IMR-90 (cell line): ENCODE results near the gene CEP135. TPM values are rescaled to one million over a fixed set of nuclear protein-coding genes. Genes with fewer than 3 reads are reported as not detected.

ENCODE experiments used
- ATAC-seq: fragments of 200-7000 bp; cut with Tn5 transposase; 2 replicates; pipeline ENCODE4 v1.9.1; 2020; ENCODE audit warnings: low read depth, mild to moderate bottlenecking, moderate library complexity
- BruUV-seq: library from RNA; stranded (reverse); fragments of 400-500 nt; replicated peaks from 2 replicates; lab custom pipeline; 2021; lab: Mats Ljungman, UMichigan
- CTCF ChIA-PET: fragments of 300-600 bp; formaldehyde crosslinking; extraction: SDS; loops from one replicate; lab custom pipeline; 2021; ENCODE audit warnings: antibody characterized with exemption; lab: Yijun Ruan, JAX
- POLR2A ChIA-PET: fragments of 300-600 bp; sonication (Branson Sonifier 250); formaldehyde crosslinking; loops from one replicate; lab custom pipeline; 2022; ENCODE audit warnings: antibody characterized with exemption; ENCODE audit not compliant: unreplicated experiment; lab: Charles Lee
- DNase-seq: peaks from one replicate; pipeline ENCODE4 v3.0.0; 2013
- H2AFZ ChIP-seq: replicated peaks from 2 replicates; pipeline ENCODE3; 2013; ENCODE audit warnings: low read length, mild to moderate bottlenecking; ENCODE audit not compliant: poor library complexity
- H2AK5ac ChIP-seq: 2 replicates; pipeline ENCODE4 v1.6.1; 2013; ENCODE audit warnings: low read depth, low read length, inconsistent platforms
- H2AK9ac ChIP-seq: replicated peaks from 2 replicates; pipeline ENCODE3; 2013; ENCODE audit warnings: mild to moderate bottlenecking, low read depth, low read length, moderate library complexity; ENCODE audit not compliant: poor library complexity
- H2BK120ac ChIP-seq: 2 replicates; pipeline ENCODE4 v1.6.1; 2013; ENCODE audit warnings: low read depth, low read length, inconsistent platforms
- H2BK15ac ChIP-seq: 3 replicates; pipeline ENCODE4 v1.6.1; 2013; ENCODE audit warnings: low read depth, low read length, inconsistent platforms
- H2BK20ac ChIP-seq: 2 replicates; pipeline ENCODE4 v1.6.1; 2013; ENCODE audit warnings: low read depth, mild to moderate bottlenecking, inconsistent platforms, low read length, moderate library complexity
- H2BK5ac ChIP-seq: 2 replicates; pipeline ENCODE4 v1.6.1; 2013; ENCODE audit warnings: mild to moderate bottlenecking, low read depth, low read length, inconsistent platforms; ENCODE audit not compliant: poor library complexity, severe bottlenecking
- H3K14ac ChIP-seq: replicated peaks from 2 replicates; pipeline ENCODE4 v1.6.1; 2013; ENCODE audit warnings: low read depth, low read length, inconsistent platforms
- H3K18ac ChIP-seq: 2 replicates; pipeline ENCODE4 v1.6.1; 2013; ENCODE audit warnings: low read depth, low read length, control low read depth
- H3K23ac ChIP-seq: 2 replicates; pipeline ENCODE4 v1.6.1; 2013; ENCODE audit warnings: low read depth, low read length, inconsistent platforms
- H3K27ac ChIP-seq: 2 replicates; pipeline ENCODE4 v1.5.1; 2013; ENCODE audit warnings: mild to moderate bottlenecking, control low read depth, low read length; ENCODE audit not compliant: insufficient read depth
- H3K27me3 ChIP-seq: 2 replicates; pipeline ENCODE4 v1.6.1; 2013; ENCODE audit warnings: low read length; ENCODE audit not compliant: control insufficient read depth, insufficient read depth
- H3K36me3 ChIP-seq: 2 replicates; pipeline ENCODE4 v1.6.1; 2013; ENCODE audit warnings: low read length, mixed read lengths; ENCODE audit not compliant: control insufficient read depth, insufficient read depth
- H3K4ac ChIP-seq: 2 replicates; pipeline ENCODE4 v1.6.1; 2013; ENCODE audit warnings: low read depth, low read length, inconsistent platforms
- H3K4me1 ChIP-seq: 2 replicates; pipeline ENCODE4 v1.6.1; 2013; ENCODE audit warnings: low read length, mixed read lengths; ENCODE audit not compliant: control insufficient read depth, insufficient read depth
- H3K4me2 ChIP-seq: 2 replicates; pipeline ENCODE4 v1.6.1; 2013; ENCODE audit warnings: low read depth, mild to moderate bottlenecking, control low read depth, low read length, moderate library complexity
- H3K4me3 ChIP-seq: 2 replicates; pipeline ENCODE4 v1.5.1; 2013; ENCODE audit warnings: low read depth, mild to moderate bottlenecking, control low read depth, low read length, moderate library complexity; ENCODE audit not compliant: insufficient read depth
- H3K56ac ChIP-seq: 2 replicates; pipeline ENCODE4 v1.6.1; 2013; ENCODE audit warnings: low read length, inconsistent platforms; ENCODE audit not compliant: insufficient read depth; ENCODE audit errors: extremely low read depth
- H3K79me1 ChIP-seq, 2 experiments: 2 replicates each; pipeline ENCODE4 v1.6.1; 2013; ENCODE audit warnings: low read length in 2 of 2, inconsistent platforms in 1 of 2, low read depth in 1 of 2
- H3K9ac ChIP-seq: 2 replicates; pipeline ENCODE4 v1.6.1; 2013; ENCODE audit warnings: low read depth, low read length, control low read depth
- H3K9me1 ChIP-seq: 2 replicates; pipeline ENCODE4 v1.6.1; 2013; ENCODE audit warnings: low read length, inconsistent platforms; ENCODE audit not compliant: insufficient read depth
- H3K9me3 ChIP-seq: 2 replicates; pipeline ENCODE4 v1.6.1; 2013; ENCODE audit warnings: low read length; ENCODE audit not compliant: control insufficient read depth, insufficient read depth
- H4K20me1 ChIP-seq: 2 replicates; pipeline ENCODE4 v1.6.1; 2013; ENCODE audit warnings: low read length, inconsistent platforms; ENCODE audit not compliant: insufficient read depth
- H4K5ac ChIP-seq: 2 replicates; pipeline ENCODE4 v1.6.1; 2013; ENCODE audit warnings: mild to moderate bottlenecking, low read depth, low read length, control low read depth
- H4K8ac ChIP-seq, 2 experiments: 2 replicates each; pipeline ENCODE4 v1.6.1; 2013; ENCODE audit warnings: low read depth in 2 of 2, low read length in 2 of 2, control low read depth in 1 of 2, inconsistent platforms in 1 of 2
- H4K91ac ChIP-seq: 2 replicates; pipeline ENCODE4 v1.6.1; 2013; ENCODE audit warnings: low read depth, low read length, inconsistent platforms; ENCODE audit not compliant: insufficient read depth
- CEBPB ChIP-seq: IDR thresholded peaks from 2 replicates; pipeline ENCODE4 v1.6.1; 2012; ENCODE audit warnings: low read depth, low read length, improper control_type of control experiment
- CHD1 ChIP-seq: IDR thresholded peaks from 2 replicates; pipeline ENCODE4 v1.6.1; 2012; ENCODE audit warnings: low read depth, low read length, improper control_type of control experiment
- CTCF ChIP-seq: conservative IDR thresholded peaks from 2 replicates; pipeline ENCODE4 v1.5.1; 2012; ENCODE audit warnings: mild to moderate bottlenecking, low read depth, low read length, improper control_type of control experiment
- FOS ChIP-seq: fragments of 150-350 bp; IDR thresholded peaks from 2 replicates; pipeline ENCODE4 v1.6.1; 2016; ENCODE audit warnings: low read depth, low read length
- MAFK ChIP-seq: IDR thresholded peaks from 2 replicates; pipeline ENCODE4 v1.6.1; 2012; ENCODE audit warnings: low read depth, low read length, improper control_type of control experiment
- MAZ ChIP-seq: IDR thresholded peaks from 2 replicates; pipeline ENCODE4 v1.6.1; 2012; ENCODE audit warnings: low read depth, mild to moderate bottlenecking, low read length, improper control_type of control experiment, moderate library complexity, borderline replicate concordance
- MXI1 ChIP-seq: IDR thresholded peaks from 2 replicates; pipeline ENCODE4 v1.6.1; 2012; ENCODE audit warnings: low read depth, mild to moderate bottlenecking, low read length, moderate library complexity, borderline replicate concordance
- NFE2L2 ChIP-seq: fragments of 150-350 bp; IDR thresholded peaks from 2 replicates; pipeline ENCODE4 v1.6.1; 2016; ENCODE audit warnings: low read depth, mild to moderate bottlenecking, low read length
- RFX5 ChIP-seq: IDR thresholded peaks from 2 replicates; pipeline ENCODE4 v1.8.0; 2012; ENCODE audit warnings: low read depth, mild to moderate bottlenecking, low read length, moderate library complexity
- SMC3 ChIP-seq: fragments of 150-350 bp; IDR thresholded peaks from 2 replicates; pipeline ENCODE4 v1.6.1; 2016; ENCODE audit warnings: low read depth, mild to moderate bottlenecking, antibody characterized with exemption, low read length, moderate library complexity
- USF2 ChIP-seq: fragments of 150-350 bp; IDR thresholded peaks from 2 replicates; pipeline ENCODE4 v1.6.1; 2017; ENCODE audit warnings: mild to moderate bottlenecking, antibody characterized with exemption, low read length, low read depth
- WGBS, 2 experiments: methylation state at CpG; one replicate each; pipeline versions ENCODE4 v1.1.5 to v1.1.7; 2013; ENCODE audit warnings: missing lambda C conversion rate in 2 of 2; ENCODE audit not compliant: insufficient read length in 1 of 2; ENCODE audit errors: extremely low coverage in 2 of 2; 5-methylcytosine and 5-hydroxymethylcytosine counted together
- dilution Hi-C: fragments of 300-500 bp; cut with HindIII; formaldehyde crosslinking; loops from one replicate; pipeline ENCODE4 v1.14.3; 2018; ENCODE audit warnings: low sequenced_read_pairs; ENCODE audit not compliant: unreplicated experiment
- in situ Hi-C: fragments of 300-500 bp; cut with MboI; formaldehyde crosslinking; loops from 3 replicates; pipeline ENCODE4 v1.14.3; 2019; ENCODE audit warnings: low sequenced_read_pairs, inconsistent platforms, mixed read lengths
- intact Hi-C: fragments of 100-400 bp; cut with micrococcal nuclease; formaldehyde crosslinking; loops from 2 replicates; pipeline ENCODE4 v1.10.0; 2022
- polyA plus RNA-seq, 3 experiments: library from polyadenylated mRNA; depleted of rRNA; stranded (reverse); fragments of >200 nt; gene quantifications; 2 replicates each; pipeline ENCODE4 v1.2.3, GENCODE V29; 2012; ENCODE audit warnings: low replicate concordance in 1 of 3
- total RNA-seq: library from RNA; depleted of rRNA; stranded (reverse); fragments of >200 nt; gene quantifications from 2 replicates; pipeline ENCODE4 v1.2.3, GENCODE V29; 2012
- TF ChIP-seq, protein P1 (sequence below): fragments of 150-350 bp; IDR thresholded peaks from 2 replicates; pipeline ENCODE4 v1.6.1; 2016; ENCODE audit warnings: low read depth, mild to moderate bottlenecking, low read length, moderate library complexity, borderline replicate concordance

CEP135 gene
- total and polyA plus RNA-seq, 2 of the 4 experiments (the other 2 are of a cell fraction) = 2.7 to 3.2 TPM

- no peak overlapping the region for H4K8ac ChIP-seq
- ChIA-PET CTCF (interaction anchor here (1.5 kb wide), 1 partner anchor 29 kb away, joined by 3 read pairs; no protein-coding TSS in a partner anchor), POLR2A (no interaction called here)
- no peaks in the 10 kb centered on the region; a peak in 2 of 4 replicates for H3K79me1 ChIP-seq
- DNase-seq (no peak), ATAC-seq (no peak)
- H3K9ac ChIP-seq = no peak overlapping the region
- no peak overlapping the region for H3K56ac ChIP-seq
- no TSS peak for BruUV-seq
- H3K36me3 ChIP-seq = peaks cover 3% of the 10 kb centered on the region; the same call in 1 of the 2 replicates
- intact Hi-C loops (no loop called here), in situ Hi-C loops (no loop called here), dilution Hi-C loops (no loop called here)
- WGBS, 2 experiments = no CpG with 5 or more reads among the region's 4 CpGs
- no peak overlapping the region for H4K91ac ChIP-seq
- H3K9me1 ChIP-seq = no peaks in the 10 kb centered on the region
- no peak overlapping the region for H3K23ac ChIP-seq
- no peak overlapping the region for H3K4ac ChIP-seq
- no peak overlapping the region for H2BK120ac ChIP-seq
- H3K9me3 ChIP-seq = no peaks in the 10 kb centered on the region
- no peak overlapping the region for H3K4me2 ChIP-seq
- no peaks in the 10 kb centered on the region for H4K20me1 ChIP-seq
- H4K5ac ChIP-seq = no peak overlapping the region
- no peaks in the 10 kb centered on the region for H3K27me3 ChIP-seq
- H3K4me3 ChIP-seq = no peak overlapping the region
- no peaks in the 10 kb centered on the region for H3K4me1 ChIP-seq
- no peak overlapping the region for H2BK15ac ChIP-seq
- H3K18ac ChIP-seq = no peak overlapping the region
- no peak overlapping the region for H2AFZ ChIP-seq
- H3K27ac ChIP-seq = no peak overlapping the region
- H3K14ac ChIP-seq = no peak overlapping the region
- TF ChIP-seq SMC3 (no peak), CTCF (no peak), USF2 (no peak), MXI1 (no peak), MAFK (no peak), MAZ (no peak), CEBPB (no peak), FOS (no peak), NFE2L2 (no peak), RFX5 (no peak), CHD1 (no peak)
- TF ChIP-seq, protein P1, sequence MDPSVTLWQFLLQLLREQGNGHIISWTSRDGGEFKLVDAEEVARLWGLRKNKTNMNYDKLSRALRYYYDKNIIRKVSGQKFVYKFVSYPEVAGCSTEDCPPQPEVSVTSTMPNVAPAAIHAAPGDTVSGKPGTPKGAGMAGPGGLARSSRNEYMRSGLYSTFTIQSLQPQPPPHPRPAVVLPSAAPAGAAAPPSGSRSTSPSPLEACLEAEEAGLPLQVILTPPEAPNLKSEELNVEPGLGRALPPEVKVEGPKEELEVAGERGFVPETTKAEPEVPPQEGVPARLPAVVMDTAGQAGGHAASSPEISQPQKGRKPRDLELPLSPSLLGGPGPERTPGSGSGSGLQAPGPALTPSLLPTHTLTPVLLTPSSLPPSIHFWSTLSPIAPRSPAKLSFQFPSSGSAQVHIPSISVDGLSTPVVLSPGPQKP = no peak
- H2AK9ac ChIP-seq = no peak overlapping the region
- no peak overlapping the region for H2AK5ac ChIP-seq
- no peak overlapping the region for H2BK20ac ChIP-seq
- no peak overlapping the region for H2BK5ac ChIP-seq
Measured at GRCh38 chr4:55977811-55978210, 29.1 kb downstream of the CEP135 start.
